K562 (cell line): ENCODE measurements around the gene ADGRA1. TPM values are rescaled to one million over a fixed set of nuclear protein-coding genes. Genes with fewer than 3 reads are reported as not detected.

Source experiments
- ATAC-seq: fragments of 200-7000 bp; cut with Tn5 transposase; 3 replicates; pipeline ENCODE4 v1.9.1; 2020; ENCODE audit warnings: moderate library complexity
- BruUV-seq: library from RNA; stranded (reverse); fragments of 400-500 nt; replicated peaks from 2 replicates; lab custom pipeline; 2021; lab: Mats Ljungman, UMichigan
- CTCF ChIA-PET: fragments of 300-600 bp; formaldehyde crosslinking; extraction: SDS; loops from one replicate; lab custom pipeline; 2021; ENCODE audit warnings: low intra/inter-chr PET ratio; lab: Yijun Ruan, JAX
- POLR2A ChIA-PET: fragments of 300-600, 350-650 bp; sonication (Branson Sonifier 250); formaldehyde crosslinking; extraction: SDS; loops from one replicate; lab custom pipeline; 2021; ENCODE audit warnings: antibody characterized with exemption, inconsistent platforms; lab: Yijun Ruan, JAX
- DNase-seq, 4 experiments: peaks; one replicate each; pipeline versions ENCODE4 v3.0.0 to v3.0.0-alpha.2; 2011 to 2018; ENCODE audit warnings: low spot score in 3 of 4, mixed read lengths in 3 of 4; ENCODE audit errors: extremely low read depth in 1 of 4
- FAIRE-seq: peaks from 2 replicates; lab custom pipeline; 2011; peaks lifted over from hg19 to GRCh38; lab: Jason Lieb, UNC
- H2AFZ ChIP-seq: 2 replicates; pipeline ENCODE4 v1.6.0; 2011; ENCODE audit warnings: low read depth, low read length, control low read depth, inconsistent platforms
- H3K27ac ChIP-seq: fragments of 200-600 bp; 3 replicates; pipeline ENCODE4 v1.8.0; 2011; ENCODE audit warnings: low read depth, mild to moderate bottlenecking, control low read depth, inconsistent platforms, low read length, moderate library complexity, mixed read lengths; ENCODE audit errors: extremely low read depth
- H3K27me3 ChIP-seq, 2 experiments: fragments of 300-600 bp in 1 of 2; 2 replicates in 1 of 2; 3 replicates in 1 of 2; pipeline versions ENCODE4 v1.6.0 to v1.8.0; 2011; ENCODE audit warnings: inconsistent platforms in 2 of 2, low read length in 2 of 2, mild to moderate bottlenecking in 1 of 2, mixed read lengths in 1 of 2, moderate library complexity in 1 of 2; ENCODE audit not compliant: control insufficient read depth in 2 of 2, insufficient read depth in 2 of 2
- H3K36me3 ChIP-seq: fragments of 300-600 bp; 3 replicates; pipeline ENCODE4 v1.8.0; 2011; ENCODE audit warnings: mild to moderate bottlenecking, low read length, inconsistent platforms; ENCODE audit not compliant: control insufficient read depth, insufficient read depth
- H3K4me1 ChIP-seq, 2 experiments: fragments of 200-600 bp in 1 of 2; replicated peaks in 1 of 2; 2 replicates in 1 of 2; 3 replicates in 1 of 2; pipeline versions ENCODE4 v1.5.1 to v1.8.0; 2011; ENCODE audit warnings: inconsistent platforms in 2 of 2, low read length in 2 of 2, mild to moderate bottlenecking in 1 of 2, mixed read lengths in 1 of 2, moderate library complexity in 1 of 2; ENCODE audit not compliant: control insufficient read depth in 2 of 2, insufficient read depth in 2 of 2
- H3K4me2 ChIP-seq: 2 replicates; pipeline ENCODE4 v1.6.1; 2011; ENCODE audit warnings: low read length, control low read depth, inconsistent platforms, mixed read lengths; ENCODE audit not compliant: insufficient read depth
- H3K4me3 ChIP-seq: fragments of 200-600 bp; sonication (generic), shearing (Covaris generic); 2 replicates; pipeline ENCODE4 v1.5.1; 2016; ENCODE audit warnings: control low read depth, inconsistent platforms
- H3K79me2 ChIP-seq: fragments of 200-600 bp; 3 replicates; pipeline ENCODE4 v1.8.0; 2011; ENCODE audit warnings: low read length, inconsistent platforms; ENCODE audit not compliant: control insufficient read depth, insufficient read depth
- H3K9ac ChIP-seq, 2 experiments: 2 replicates each; pipeline versions ENCODE4 v1.6.0 to v1.6.1; 2011; ENCODE audit warnings: low read depth in 2 of 2, low read length in 2 of 2, control low read depth in 1 of 2, inconsistent platforms in 1 of 2, mild to moderate bottlenecking in 1 of 2, mixed read lengths in 1 of 2; ENCODE audit not compliant: insufficient read depth in 1 of 2
- H3K9me1 ChIP-seq: one replicate; pipeline ENCODE4 v1.6.0; 2011; ENCODE audit warnings: inconsistent platforms, mild to moderate bottlenecking, low read length, moderate library complexity; ENCODE audit not compliant: control insufficient read depth, insufficient read depth
- H3K9me3 ChIP-seq: replicated peaks from 2 replicates; pipeline ENCODE4 v1.5.1; 2011; ENCODE audit warnings: low read depth, low read length, inconsistent platforms; ENCODE audit not compliant: control insufficient read depth, insufficient read depth
- H4K20me1 ChIP-seq: replicated peaks from 2 replicates; pipeline ENCODE4 v1.6.1; 2011; ENCODE audit warnings: low read length, inconsistent platforms, mixed read lengths; ENCODE audit not compliant: control insufficient read depth, insufficient read depth
- CHCHD3 ChIP-seq: fragments of 250-450 bp; sonication (Bioruptor Pico); IDR thresholded peaks from 2 replicates; pipeline ENCODE4 v2.1.2; 2022; ENCODE audit warnings: mild to moderate bottlenecking
- ELF1 ChIP-seq: fragments of 200-800 bp; sonication (Bioruptor generic); IDR thresholded peaks from 2 replicates; pipeline ENCODE4 v1.6.1; 2016; ENCODE audit warnings: missing genetic modification characterization, missing compliant biosample characterization
- HDAC3 ChIP-seq: fragments of 450-650 bp; IDR thresholded peaks from 2 replicates; pipeline ENCODE4 v1.6.1; 2018; ENCODE audit warnings: borderline replicate concordance, mild to moderate bottlenecking, moderate library complexity; ENCODE audit not compliant: partially characterized antibody
- MBD1 ChIP-seq: fragments of 250-450 bp; sonication (Bioruptor Pico); IDR thresholded peaks from 2 replicates; pipeline ENCODE4 v1.8.0; 2022; ENCODE audit warnings: inconsistent platforms
- NFXL1 ChIP-seq: fragments of 450-650 bp; formaldehyde crosslinking; IDR thresholded peaks from 2 replicates; pipeline ENCODE4 v1.4.0; 2021; ENCODE audit warnings: mild to moderate bottlenecking
- PCBP2 ChIP-seq: fragments of 200-400 bp; formaldehyde crosslinking; IDR thresholded peaks from 2 replicates; pipeline ENCODE4 v1.6.1; 2018; ENCODE audit warnings: low read length, low read depth, mild to moderate bottlenecking, moderate library complexity; ENCODE audit not compliant: poor library complexity, severe bottlenecking
- TFE3 ChIP-seq: fragments of 450-650 bp; formaldehyde crosslinking; IDR thresholded peaks from 2 replicates; pipeline ENCODE4 v1.4.0; 2020; ENCODE audit warnings: mild to moderate bottlenecking, mixed read lengths
- ZNF764 ChIP-seq: fragments of 250-450 bp; sonication (Bioruptor Pico); IDR thresholded peaks from 2 replicates; pipeline ENCODE4 v1.4.0; 2020; ENCODE audit warnings: low read depth, mild to moderate bottlenecking, moderate library complexity
- WGBS: fragments of 100-300 bp; shearing (Covaris generic); methylation state at CpG from one replicate; pipeline ENCODE4 v1.1.6; 2016; ENCODE audit warnings: low coverage, mixed read lengths; ENCODE audit not compliant: insufficient coverage; ENCODE audit errors: missing lambda C conversion rate; 5-methylcytosine and 5-hydroxymethylcytosine counted together
- in situ Hi-C: fragments of 300-500 bp; cut with MboI; formaldehyde crosslinking; loops from 4 replicates; pipeline ENCODE4 v1.15.0; 2018; ENCODE audit warnings: inconsistent platforms, mixed read lengths
- intact Hi-C: fragments of 100-400 bp; cut with micrococcal nuclease; formaldehyde crosslinking; loops from 2 replicates; pipeline ENCODE4 v1.14.2; 2022
- polyA plus RNA-seq, 8 experiments: library from polyadenylated mRNA; depleted of rRNA in 4 of 8; stranded (reverse) in 5 of 8; unstranded in 3 of 8; fragments of >200 nt; fragmentation: Nextera tagmentation in 2 of 8; fragmentation: Illumina TruSeq in 1 of 8; extraction: Ambion mirVana in 2 of 8; extraction: Trizol in 1 of 8; gene quantifications; 2 replicates each; pipeline versions ENCODE4 v1.2.1 to v1.2.3, GENCODE V29; 2011 to 2014; ENCODE audit warnings: inconsistent platforms in 1 of 8, missing spikeins in 1 of 8
- total RNA-seq, 7 experiments: library from RNA; depleted of rRNA in 6 of 7; stranded (reverse); fragments of >200 nt in 6 of 7; fragmentation: Illumina TruSeq in 2 of 7; extraction: Trizol in 2 of 7; gene quantifications; 2 replicates each; pipeline versions ENCODE4 v1.2.1 to v1.2.3, GENCODE V29; 2011 to 2021; ENCODE audit warnings: low replicate concordance in 1 of 7

ADGRA1 gene
- total and polyA plus RNA-seq, 9 of the 15 experiments (the other 6 are each of a cell fraction or from before 2014, with no cell fraction given), result not detected

DNA sequence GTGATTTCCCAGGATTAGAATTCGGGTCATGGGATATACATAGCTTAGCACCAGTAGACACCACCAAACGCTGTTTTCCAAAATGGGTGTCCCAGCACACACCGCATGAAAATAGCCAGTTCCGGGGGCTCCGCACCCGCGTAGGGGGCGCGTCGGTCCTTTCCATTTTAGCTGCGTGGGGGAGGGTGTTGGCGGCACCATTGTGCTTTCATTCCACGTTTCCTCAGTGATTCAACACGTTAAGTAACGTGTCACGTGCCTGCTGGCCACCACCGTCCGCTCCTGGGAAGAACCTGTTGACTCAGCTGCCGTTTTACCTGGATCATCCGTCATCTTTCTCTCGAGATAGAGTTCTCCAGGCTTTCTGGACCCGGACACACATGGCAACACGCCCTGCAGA, 25.6 kb upstream of the ADGRA1 start:
- ATAC-seq, result no peak
- Histone ChIP-seq H3K9me3 (no peaks in the 10 kb centered on the region), H3K4me2 (no peak overlapping the region), H3K27me3 (peaks cover 0 to 6% of the 10 kb centered on the region in 2 experiments; a peak in 1 of 5 replicates), H2AFZ (no peak overlapping the region), H3K79me2 (no peaks in the 10 kb centered on the region), H3K9ac (no peak overlapping the region), H4K20me1 (no peaks in the 10 kb centered on the region), H3K4me3 (no peak overlapping the region), H3K4me1 (no peaks in the 10 kb centered on the region), H3K36me3 (no peaks in the 10 kb centered on the region), H3K9me1 (no peaks in the 10 kb centered on the region), H3K27ac (no peak overlapping the region)
- no peak for FAIRE-seq
- intact Hi-C loops, result no loop called here
- WGBS, result 4% methylated on average over 23 of the region's 23 CpGs
- TF ChIP-seq HDAC3 (no peak), TFE3 (CRISPR knock-in tag) (0 out of 2 replicates have a peak, but pooled peaks have one; percentile 12)
- no peak for DNase-seq
- CTCF ChIA-PET, result no interaction called here
- in situ Hi-C loops, result no loop called here
- POLR2A ChIA-PET, result interaction anchor here (0.7 kb wide), 1 partner anchor 9 kb away, joined by 5 read pairs; no protein-coding TSS in a partner anchor
- no TSS peak for BruUV-seq

- H3K27me3 ChIP-seq, result peaks cover 0 to 6% of the 10 kb centered on the region in 2 experiments; a peak in 1 of 5 replicates
- H3K79me2 ChIP-seq, result no peaks in the 10 kb centered on the region
- intact Hi-C loops, result no loop called here
- no peak overlapping the region for H2AFZ ChIP-seq
- no peak for FAIRE-seq
- no peak for DNase-seq
- H3K4me2 ChIP-seq, result no peak overlapping the region
- CTCF ChIA-PET, result no interaction called here
- POLR2A ChIA-PET, result no interaction called here
- ATAC-seq, result no peak
- H4K20me1 ChIP-seq, result no peaks in the 10 kb centered on the region
- H3K9me1 ChIP-seq, result no peaks in the 10 kb centered on the region
- H3K9me3 ChIP-seq, result no peaks in the 10 kb centered on the region
- H3K4me1 ChIP-seq, result no peaks in the 10 kb centered on the region
- H3K27ac ChIP-seq, result no peak overlapping the region
- no TSS peak for BruUV-seq
- H3K36me3 ChIP-seq, result no peaks in the 10 kb centered on the region
- WGBS, result 2% methylated on average over 12 of the region's 23 CpGs
- TF ChIP-seq ELF1 (no peak), CHCHD3 (CRISPR knock-in tag) (no peak), ZNF764 (CRISPR knock-in tag) (no peak), NFXL1 (no peak), MBD1 (no peak), PCBP2 (no peak)
- TF ChIP-seq, all 486 proteins: peak for 0
- no peak overlapping the region for H3K9ac ChIP-seq
- no peak overlapping the region for H3K4me3 ChIP-seq
- in situ Hi-C loops, result no loop called here
Measured at GRCh38 chr10:133062635-133063034, 25.1 kb upstream of the ADGRA1 start.
